K562 (cell line): ENCODE data around the gene SELENOF. TPM values are rescaled to one million over a fixed set of nuclear protein-coding genes. Genes with fewer than 3 reads are reported as not detected.

Source experiments
- ATAC-seq: fragments of 200-7000 bp; cut with Tn5 transposase; 3 replicates; pipeline ENCODE4 v1.9.1; 2020; ENCODE audit warnings: moderate library complexity
- BruUV-seq: library from RNA; stranded (reverse); fragments of 400-500 nt; replicated peaks from 2 replicates; lab custom pipeline; 2021; lab: Mats Ljungman, UMichigan
- CTCF ChIA-PET: fragments of 300-600 bp; formaldehyde crosslinking; extraction: SDS; loops from one replicate; lab custom pipeline; 2021; ENCODE audit warnings: low intra/inter-chr PET ratio; lab: Yijun Ruan, JAX
- POLR2A ChIA-PET: fragments of 300-600, 350-650 bp; sonication (Branson Sonifier 250); formaldehyde crosslinking; extraction: SDS; loops from one replicate; lab custom pipeline; 2021; ENCODE audit warnings: antibody characterized with exemption, inconsistent platforms; lab: Yijun Ruan, JAX
- DNase-seq, 4 experiments: peaks; one replicate each; pipeline versions ENCODE4 v3.0.0 to v3.0.0-alpha.2; 2011 to 2018; ENCODE audit warnings: low spot score in 3 of 4, mixed read lengths in 3 of 4; ENCODE audit errors: extremely low read depth in 1 of 4
- FAIRE-seq: peaks from 2 replicates; lab custom pipeline; 2011; peaks lifted over from hg19 to GRCh38; lab: Jason Lieb, UNC
- H2AFZ ChIP-seq: 2 replicates; pipeline ENCODE4 v1.6.0; 2011; ENCODE audit warnings: low read depth, low read length, control low read depth, inconsistent platforms
- H3K27ac ChIP-seq: fragments of 200-600 bp; 3 replicates; pipeline ENCODE4 v1.8.0; 2011; ENCODE audit warnings: low read depth, mild to moderate bottlenecking, control low read depth, inconsistent platforms, low read length, moderate library complexity, mixed read lengths; ENCODE audit errors: extremely low read depth
- H3K27me3 ChIP-seq, 2 experiments: fragments of 300-600 bp in 1 of 2; 2 replicates in 1 of 2; 3 replicates in 1 of 2; pipeline versions ENCODE4 v1.6.0 to v1.8.0; 2011; ENCODE audit warnings: inconsistent platforms in 2 of 2, low read length in 2 of 2, mild to moderate bottlenecking in 1 of 2, mixed read lengths in 1 of 2, moderate library complexity in 1 of 2; ENCODE audit not compliant: control insufficient read depth in 2 of 2, insufficient read depth in 2 of 2
- H3K36me3 ChIP-seq: fragments of 300-600 bp; 3 replicates; pipeline ENCODE4 v1.8.0; 2011; ENCODE audit warnings: mild to moderate bottlenecking, low read length, inconsistent platforms; ENCODE audit not compliant: control insufficient read depth, insufficient read depth
- H3K4me1 ChIP-seq, 2 experiments: fragments of 200-600 bp in 1 of 2; replicated peaks in 1 of 2; 2 replicates in 1 of 2; 3 replicates in 1 of 2; pipeline versions ENCODE4 v1.5.1 to v1.8.0; 2011; ENCODE audit warnings: inconsistent platforms in 2 of 2, low read length in 2 of 2, mild to moderate bottlenecking in 1 of 2, mixed read lengths in 1 of 2, moderate library complexity in 1 of 2; ENCODE audit not compliant: control insufficient read depth in 2 of 2, insufficient read depth in 2 of 2
- H3K4me2 ChIP-seq: 2 replicates; pipeline ENCODE4 v1.6.1; 2011; ENCODE audit warnings: low read length, control low read depth, inconsistent platforms, mixed read lengths; ENCODE audit not compliant: insufficient read depth
- H3K4me3 ChIP-seq: fragments of 200-600 bp; sonication (generic), shearing (Covaris generic); 2 replicates; pipeline ENCODE4 v1.5.1; 2016; ENCODE audit warnings: control low read depth, inconsistent platforms
- H3K79me2 ChIP-seq: fragments of 200-600 bp; 3 replicates; pipeline ENCODE4 v1.8.0; 2011; ENCODE audit warnings: low read length, inconsistent platforms; ENCODE audit not compliant: control insufficient read depth, insufficient read depth
- H3K9ac ChIP-seq, 2 experiments: 2 replicates each; pipeline versions ENCODE4 v1.6.0 to v1.6.1; 2011; ENCODE audit warnings: low read depth in 2 of 2, low read length in 2 of 2, control low read depth in 1 of 2, inconsistent platforms in 1 of 2, mild to moderate bottlenecking in 1 of 2, mixed read lengths in 1 of 2; ENCODE audit not compliant: insufficient read depth in 1 of 2
- H3K9me1 ChIP-seq: one replicate; pipeline ENCODE4 v1.6.0; 2011; ENCODE audit warnings: inconsistent platforms, mild to moderate bottlenecking, low read length, moderate library complexity; ENCODE audit not compliant: control insufficient read depth, insufficient read depth
- H3K9me3 ChIP-seq: replicated peaks from 2 replicates; pipeline ENCODE4 v1.5.1; 2011; ENCODE audit warnings: low read depth, low read length, inconsistent platforms; ENCODE audit not compliant: control insufficient read depth, insufficient read depth
- H4K20me1 ChIP-seq: replicated peaks from 2 replicates; pipeline ENCODE4 v1.6.1; 2011; ENCODE audit warnings: low read length, inconsistent platforms, mixed read lengths; ENCODE audit not compliant: control insufficient read depth, insufficient read depth
- ARNT ChIP-seq, 2 experiments: fragments of 450-650 bp; IDR thresholded peaks; 2 replicates each; pipeline ENCODE4 v1.6.1; 2016; ENCODE audit warnings: mild to moderate bottlenecking in 1 of 2
- ATF6 ChIP-seq: sonication (generic); formaldehyde crosslinking; IDR thresholded peaks from 2 replicates; pipeline ENCODE4 v1.4.0; 2020; ENCODE audit warnings: mild to moderate bottlenecking, missing genetic modification reagents
- CEBPB ChIP-seq: fragments of 450-650 bp; IDR thresholded peaks from 2 replicates; pipeline ENCODE4 v1.6.1; 2016; ENCODE audit warnings: missing genetic modification characterization, missing compliant biosample characterization
- CEBPG ChIP-seq, 3 experiments: fragments of 200-800 bp in 1 of 3; sonication (Bioruptor generic) in 1 of 3; sonication (generic) in 1 of 3; formaldehyde crosslinking in 1 of 3; IDR thresholded peaks in 2 of 3; conservative IDR thresholded peaks in 1 of 3; 2 replicates each; pipeline versions ENCODE4 v1.6.1 to v1.8.0; 2016 to 2022; ENCODE audit warnings: missing compliant biosample characterization in 2 of 3, missing genetic modification characterization in 2 of 3, mild to moderate bottlenecking in 1 of 3, missing genetic modification reagents in 1 of 3
- CREB3 ChIP-seq: fragments of 450-650 bp; conservative IDR thresholded peaks from 2 replicates; pipeline ENCODE4 v1.6.1; 2016; ENCODE audit warnings: missing genetic modification characterization, low read depth, mild to moderate bottlenecking, missing compliant biosample characterization, moderate library complexity
- E2F8 ChIP-seq: fragments of 450-650 bp; IDR thresholded peaks from 2 replicates; pipeline ENCODE4 v1.7.1; 2018; ENCODE audit warnings: mild to moderate bottlenecking, low read depth; ENCODE audit not compliant: partially characterized antibody
- MCM5 ChIP-seq: fragments of 450-650 bp; IDR thresholded peaks from 2 replicates; pipeline ENCODE4 v1.6.1; 2016; ENCODE audit warnings: low read depth
- MCM7 ChIP-seq, 2 experiments: fragments of 450-650 bp; IDR thresholded peaks; 2 replicates each; pipeline ENCODE4 v1.6.1; 2016 to 2018
- POLR2H ChIP-seq: IDR thresholded peaks from 2 replicates; pipeline ENCODE4 v1.6.1; 2016; ENCODE audit warnings: missing genetic modification characterization, low read depth, mild to moderate bottlenecking, control low read depth, missing compliant biosample characterization, moderate library complexity
- SNRNP70 ChIP-seq: fragments of 200-400 bp; formaldehyde crosslinking; optimal IDR thresholded peaks from 2 replicates; pipeline ENCODE3; 2017; ENCODE audit warnings: low read depth, low read length
- STAT6 ChIP-seq: sonication (generic); formaldehyde crosslinking; IDR thresholded peaks from 2 replicates; pipeline ENCODE4 v1.8.1; 2023; ENCODE audit warnings: mild to moderate bottlenecking, missing genetic modification reagents
- ZFP30 ChIP-seq: fragments of 250-450 bp; sonication (Bioruptor Pico); IDR thresholded peaks from 2 replicates; pipeline ENCODE4 v1.8.0; 2022; ENCODE audit warnings: moderate library complexity, mild to moderate bottlenecking, inconsistent platforms, borderline replicate concordance
- ZNF586 ChIP-seq: fragments of 450-650 bp; formaldehyde crosslinking; conservative IDR thresholded peaks from 2 replicates; pipeline ENCODE4 v1.4.0; 2020; ENCODE audit warnings: mild to moderate bottlenecking, moderate library complexity
- WGBS: fragments of 100-300 bp; shearing (Covaris generic); methylation state at CpG from one replicate; pipeline ENCODE4 v1.1.6; 2016; ENCODE audit warnings: low coverage, mixed read lengths; ENCODE audit not compliant: insufficient coverage; ENCODE audit errors: missing lambda C conversion rate; 5-methylcytosine and 5-hydroxymethylcytosine counted together
- in situ Hi-C: fragments of 300-500 bp; cut with MboI; formaldehyde crosslinking; loops from 4 replicates; pipeline ENCODE4 v1.15.0; 2018; ENCODE audit warnings: inconsistent platforms, mixed read lengths
- intact Hi-C: fragments of 100-400 bp; cut with micrococcal nuclease; formaldehyde crosslinking; loops from 2 replicates; pipeline ENCODE4 v1.14.2; 2022
- polyA plus RNA-seq, 8 experiments: library from polyadenylated mRNA; depleted of rRNA in 4 of 8; stranded (reverse) in 5 of 8; unstranded in 3 of 8; fragments of >200 nt; fragmentation: Nextera tagmentation in 2 of 8; fragmentation: Illumina TruSeq in 1 of 8; extraction: Ambion mirVana in 2 of 8; extraction: Trizol in 1 of 8; gene quantifications; 2 replicates each; pipeline versions ENCODE4 v1.2.1 to v1.2.3, GENCODE V29; 2011 to 2014; ENCODE audit warnings: inconsistent platforms in 1 of 8, missing spikeins in 1 of 8
- total RNA-seq, 7 experiments: library from RNA; depleted of rRNA in 6 of 7; stranded (reverse); fragments of >200 nt in 6 of 7; fragmentation: Illumina TruSeq in 2 of 7; extraction: Trizol in 2 of 7; gene quantifications; 2 replicates each; pipeline versions ENCODE4 v1.2.1 to v1.2.3, GENCODE V29; 2011 to 2021; ENCODE audit warnings: low replicate concordance in 1 of 7

The SELENOF gene
- total and polyA plus RNA-seq, 9 of the 15 experiments (the other 6 are each of a cell fraction or from before 2014, with no cell fraction given) = 115 to 394 (median 215) TPM

- in situ Hi-C loops = no loop called here
- FAIRE-seq (no peak), ATAC-seq (peak; percentile 57), DNase-seq (no peak)
- intact Hi-C loops = no loop called here
- WGBS = 56% methylated on average over 3 of the region's 3 CpGs
- peaks cover 0 to 22% of the 10 kb centered on the region in 2 experiments; a peak in 3 of 5 replicates for H3K4me1 ChIP-seq
- no peak overlapping the region for H2AFZ ChIP-seq
- ChIA-PET CTCF (no interaction called here), POLR2A (interaction anchor here (0.6 to 1.0 kb wide), 3 partner anchors 9 to 40 kb away, joined by 3 to 4 read pairs (median 3); no protein-coding TSS in a partner anchor)
- H3K9me1 ChIP-seq = no peaks in the 10 kb centered on the region
- H3K4me2 ChIP-seq = no peak overlapping the region
- no peak overlapping the region for H3K27ac ChIP-seq
- H3K9me3 ChIP-seq = no peaks in the 10 kb centered on the region; the same call in 1 of the 2 replicates
- peaks cover 91% of the 10 kb centered on the region for H3K79me2 ChIP-seq
- H3K9ac ChIP-seq = peak overlapping the region in 1 of 2 experiments; percentile 19; a peak in 1 of 4 replicates
- no peak overlapping the region for H3K4me3 ChIP-seq
- no peaks in the 10 kb centered on the region for H3K27me3 ChIP-seq
- peaks cover 7% of the 10 kb centered on the region; the same call in 1 of the 3 replicates for H3K36me3 ChIP-seq
- H4K20me1 ChIP-seq = no peaks in the 10 kb centered on the region
- BruUV-seq = no TSS peak
- no peak for TF ChIP-seq MCM5
- TF ChIP-seq CEBPG (CRISPR knock-in tag; IDR thresholded peaks at IDR 0.05) = no peak
- TF ChIP-seq CEBPG (tag; conservative IDR thresholded peaks at IDR 0.05 in 1 of 2, IDR thresholded peaks at IDR 0.05 in 1 of 2) = no peak
- TF ChIP-seq MCM7 (IDR thresholded peaks at IDR 0.05) = no peak
- TF ChIP-seq E2F8 = no peak
- no peak for TF ChIP-seq POLR2H
- TF ChIP-seq ZFP30 (CRISPR knock-in tag) = no peak
- TF ChIP-seq STAT6 (CRISPR knock-in tag) = no peak
- TF ChIP-seq ZNF586 (CRISPR knock-in tag) = no peak
- no peak for TF ChIP-seq ARNT (IDR thresholded peaks at IDR 0.05)
- TF ChIP-seq SNRNP70 = no peak
- no peak for TF ChIP-seq ATF6 (CRISPR knock-in tag)
- TF ChIP-seq CEBPB (tag) = no peak
- no peak for TF ChIP-seq CREB3
Measured at GRCh38 chr1:86955678-86956077, 41.8 kb upstream of the SELENOF start.
